Neuronal stem cell (in vitro differentiated cells): ENCODE results near the gene SIGLEC9.

Source experiments
- DNase-seq: peaks from one replicate; pipeline ENCODE4 v3.0.0-alpha.2; 2013; ENCODE audit warnings: low spot score
- H2AFZ ChIP-seq: one replicate; pipeline ENCODE4 v1.6.1; 2013; ENCODE audit warnings: mild to moderate bottlenecking, low read length, inconsistent platforms
- H2AK5ac ChIP-seq: 2 replicates; pipeline ENCODE4 v1.6.1; 2013; ENCODE audit warnings: low read depth, mild to moderate bottlenecking, inconsistent platforms, low read length, moderate library complexity, mixed read lengths
- H2BK120ac ChIP-seq: 2 replicates; pipeline ENCODE4 v1.6.1; 2013; ENCODE audit warnings: low read depth, mild to moderate bottlenecking, inconsistent platforms, low read length, moderate library complexity, mixed read lengths
- H2BK12ac ChIP-seq: one replicate; pipeline ENCODE4 v1.6.1; 2013; ENCODE audit warnings: low read length, inconsistent platforms
- H2BK15ac ChIP-seq: 2 replicates; pipeline ENCODE4 v1.6.1; 2013; ENCODE audit warnings: mild to moderate bottlenecking, low read length, inconsistent platforms, mixed read lengths
- H2BK5ac ChIP-seq: one replicate; pipeline ENCODE4 v1.6.1; 2013; ENCODE audit warnings: inconsistent platforms, mild to moderate bottlenecking, low read length, moderate library complexity
- H3K14ac ChIP-seq: one replicate; pipeline ENCODE4 v1.6.1; 2013; ENCODE audit warnings: low read length, inconsistent platforms
- H3K18ac ChIP-seq: 2 replicates; pipeline ENCODE4 v1.6.1; 2013; ENCODE audit warnings: low read length, inconsistent platforms
- H3K23ac ChIP-seq: 2 replicates; pipeline ENCODE4 v1.6.1; 2013; ENCODE audit warnings: low read depth, mild to moderate bottlenecking, mixed read lengths, low read length, inconsistent platforms; ENCODE audit not compliant: poor library complexity
- H3K27ac ChIP-seq: replicated peaks from 3 replicates; pipeline ENCODE4 v1.5.1; 2013; ENCODE audit warnings: low read length, inconsistent platforms
- H3K27me3 ChIP-seq, 3 experiments: 2 replicates each; pipeline ENCODE4 v1.6.1; 2013; ENCODE audit warnings: low read length in 3 of 3, mild to moderate bottlenecking in 2 of 3, inconsistent platforms in 1 of 3, low read depth in 1 of 3, mixed read lengths in 1 of 3, moderate library complexity in 1 of 3; ENCODE audit not compliant: control insufficient read depth in 3 of 3, insufficient read depth in 3 of 3
- H3K36me3 ChIP-seq, 2 donors: replicated peaks in 1 of 2; 2 replicates each; pipeline ENCODE4 v1.6.1; 2013; ENCODE audit warnings: low read length in 2 of 2; ENCODE audit not compliant: control insufficient read depth in 2 of 2, insufficient read depth in 2 of 2
- H3K4ac ChIP-seq: 2 replicates; pipeline ENCODE4 v1.6.1; 2013; ENCODE audit warnings: inconsistent platforms, mild to moderate bottlenecking, low read length, moderate library complexity
- H3K4me1 ChIP-seq, 2 donors: 1 replicate in 1 of 2; 2 replicates in 1 of 2; pipeline ENCODE4 v1.6.1; 2013; ENCODE audit warnings: low read length in 2 of 2, low read depth in 1 of 2; ENCODE audit not compliant: control insufficient read depth in 2 of 2, insufficient read depth in 1 of 2
- H3K4me2 ChIP-seq: one replicate; pipeline ENCODE4 v1.6.1; 2013; ENCODE audit warnings: mild to moderate bottlenecking, low read length, inconsistent platforms; ENCODE audit not compliant: insufficient read depth, poor library complexity, severe bottlenecking
- H3K4me3 ChIP-seq, 2 donors: 2 replicates each; pipeline ENCODE4 v1.5.1; 2013; ENCODE audit warnings: low read length in 2 of 2, mild to moderate bottlenecking in 2 of 2, inconsistent platforms in 1 of 2, moderate library complexity in 1 of 2
- H3K79me1 ChIP-seq: one replicate; pipeline ENCODE4 v1.6.1; 2013; ENCODE audit warnings: low read depth, mild to moderate bottlenecking, inconsistent platforms, low read length, moderate library complexity
- H3K9ac ChIP-seq: one replicate; pipeline ENCODE4 v1.6.1; 2013; ENCODE audit warnings: mild to moderate bottlenecking, low read depth, low read length, inconsistent platforms; ENCODE audit not compliant: poor library complexity
- H3K9me3 ChIP-seq, 2 donors: replicated peaks in 1 of 2; 2 replicates each; pipeline versions ENCODE3 to v1.6.1; 2013; ENCODE audit warnings: low read length in 2 of 2, mild to moderate bottlenecking in 2 of 2, inconsistent platforms in 1 of 2, low read depth in 1 of 2, mixed read lengths in 1 of 2, moderate library complexity in 1 of 2; ENCODE audit not compliant: control insufficient read depth in 2 of 2, insufficient read depth in 1 of 2
- H4K8ac ChIP-seq: one replicate; pipeline ENCODE4 v1.6.1; 2013; ENCODE audit warnings: low read depth, mild to moderate bottlenecking, inconsistent platforms, low read length, moderate library complexity
- H4K91ac ChIP-seq: one replicate; pipeline ENCODE4 v1.6.1; 2013; ENCODE audit warnings: low read length, low read depth, mild to moderate bottlenecking, inconsistent platforms; ENCODE audit not compliant: poor library complexity
- WGBS, 2 donors: extraction: QIAGEN DNeasy Blood & Tissue Kit; methylation state at CpG; one replicate each; pipeline ENCODE4 v1.1.7; 2013; ENCODE audit warnings: missing lambda C conversion rate in 2 of 2, mixed read lengths in 1 of 2; ENCODE audit not compliant: insufficient read length in 2 of 2, insufficient replicate concordance in 1 of 2; ENCODE audit errors: extremely low coverage in 2 of 2; 5-methylcytosine and 5-hydroxymethylcytosine counted together

The SIGLEC9 gene

DNA sequence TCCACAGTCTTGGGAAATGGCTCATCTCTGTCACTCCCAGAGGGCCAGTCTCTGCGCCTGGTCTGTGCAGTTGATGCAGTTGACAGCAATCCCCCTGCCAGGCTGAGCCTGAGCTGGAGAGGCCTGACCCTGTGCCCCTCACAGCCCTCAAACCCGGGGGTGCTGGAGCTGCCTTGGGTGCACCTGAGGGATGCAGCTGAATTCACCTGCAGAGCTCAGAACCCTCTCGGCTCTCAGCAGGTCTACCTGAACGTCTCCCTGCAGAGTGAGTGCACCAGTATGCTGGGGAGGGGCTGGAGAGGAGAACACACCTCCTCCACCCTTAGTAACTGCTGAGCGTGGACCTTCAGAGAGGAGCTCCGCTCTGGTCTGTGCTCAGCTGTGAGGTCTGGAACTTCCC lies 2.3 kb downstream of the SIGLEC9 start:
- H3K36me3 ChIP-seq, result no peaks in the 10 kb centered on the region
- no CpG with 5 or more reads among the region's 6 CpGs for WGBS, 2 donors
- H3K23ac ChIP-seq, result no peak overlapping the region
- no peak overlapping the region for H2AFZ ChIP-seq
- peak overlapping the region; percentile 16 for H3K9ac ChIP-seq
- no peaks in the 10 kb centered on the region for H3K9me3 ChIP-seq
- peak overlapping the region; percentile 19 for H3K18ac ChIP-seq
- H4K91ac ChIP-seq, result no peak overlapping the region
- H2BK5ac ChIP-seq, result no peak overlapping the region
- H3K14ac ChIP-seq, result no peak overlapping the region
- H2BK120ac ChIP-seq, result no peak overlapping the region
- peak overlapping the region; percentile 31 for H3K4ac ChIP-seq
- H2BK15ac ChIP-seq, result peak overlapping the region; percentile 24
- no peak overlapping the region for H3K4me2 ChIP-seq
- H2BK12ac ChIP-seq, result no peak overlapping the region
- DNase-seq, result no peak
- H3K27me3 ChIP-seq, result peaks cover 0 to 20% (median 0%) of the 10 kb centered on the region in 3 experiments
- peak overlapping the region; percentile 76 for H2AK5ac ChIP-seq
- H4K8ac ChIP-seq, result no peak overlapping the region
- no peak overlapping the region for H3K4me3 ChIP-seq
- no peaks in the 10 kb centered on the region for H3K79me1 ChIP-seq
- H3K27ac ChIP-seq, result no peak overlapping the region
- peaks cover under 1 to 2% of the 10 kb centered on the region in 2 donors for H3K4me1 ChIP-seq

DNA sequence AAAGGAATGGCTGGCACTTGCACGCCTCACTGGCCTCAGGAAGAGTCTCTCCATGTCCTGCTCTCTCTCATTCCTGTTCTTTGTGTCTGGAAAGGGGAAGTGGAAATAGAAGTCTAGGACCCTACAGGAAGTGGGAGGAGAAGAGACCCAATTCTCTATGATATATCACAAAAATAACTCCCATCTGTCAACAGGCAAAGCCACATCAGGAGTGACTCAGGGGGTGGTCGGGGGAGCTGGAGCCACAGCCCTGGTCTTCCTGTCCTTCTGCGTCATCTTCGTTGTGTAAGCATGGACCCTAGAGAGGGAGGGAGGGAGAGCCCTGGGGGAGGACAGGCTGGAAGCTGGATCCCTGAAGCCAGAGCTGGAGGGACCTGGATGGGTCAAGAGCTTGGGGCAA lies 3.0 kb downstream of the SIGLEC9 start:
- no peak for DNase-seq
- Histone ChIP-seq H3K79me1 (no peaks in the 10 kb centered on the region), H3K4me3 (no peak overlapping the region), H3K23ac (no peak overlapping the region), H2BK120ac (no peak overlapping the region), H3K9ac (no peak overlapping the region), H3K27ac (no peak overlapping the region), H2AK5ac (no peak overlapping the region), H3K14ac (no peak overlapping the region), H3K36me3 (no peaks in the 10 kb centered on the region), H3K4me1 (peaks cover under 1 to 4% of the 10 kb centered on the region in 2 donors), H2AFZ (no peak overlapping the region), H3K18ac (no peak overlapping the region), H3K27me3 (peaks cover 0 to 20% (median 0%) of the 10 kb centered on the region in 3 experiments), H4K91ac (no peak overlapping the region), H2BK15ac (no peak overlapping the region), H2BK5ac (no peak overlapping the region), H3K4ac (no peak overlapping the region), H2BK12ac (no peak overlapping the region), H3K9me3 (no peaks in the 10 kb centered on the region), H3K4me2 (no peak overlapping the region), H4K8ac (no peak overlapping the region)
- no CpG with 5 or more reads among the region's 4 CpGs for WGBS, 2 donors

DNA sequence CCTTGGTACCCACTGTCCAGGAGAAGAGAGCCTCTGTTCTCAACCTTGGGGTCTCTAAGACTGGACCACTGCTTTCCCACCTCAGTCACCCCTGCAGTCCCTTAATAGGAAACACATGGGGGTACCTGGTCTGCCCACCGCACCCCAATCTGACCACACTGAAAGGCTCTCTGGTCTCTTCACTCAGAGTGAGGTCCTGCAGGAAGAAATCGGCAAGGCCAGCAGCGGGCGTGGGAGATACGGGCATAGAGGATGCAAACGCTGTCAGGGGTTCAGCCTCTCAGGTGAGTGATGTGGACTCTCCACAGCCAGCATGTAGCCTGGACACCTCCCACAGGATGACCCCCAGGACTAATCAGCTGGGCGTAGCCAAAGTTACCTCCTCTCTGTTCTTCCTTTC lies 3.5 kb downstream of the SIGLEC9 start:
- Histone ChIP-seq H2AK5ac (no peak overlapping the region), H3K9me3 (no peaks in the 10 kb centered on the region), H3K23ac (no peak overlapping the region), H2AFZ (no peak overlapping the region), H3K36me3 (no peaks in the 10 kb centered on the region), H3K4me1 (peaks cover 0 to 4% of the 10 kb centered on the region in 2 donors), H2BK120ac (no peak overlapping the region), H2BK12ac (no peak overlapping the region), H4K91ac (no peak overlapping the region), H4K8ac (no peak overlapping the region), H3K9ac (no peak overlapping the region), H3K27me3 (peaks cover 0 to 20% (median 0%) of the 10 kb centered on the region in 3 experiments), H3K4me2 (no peak overlapping the region), H3K4ac (no peak overlapping the region), H2BK5ac (no peak overlapping the region), H3K79me1 (no peaks in the 10 kb centered on the region), H3K14ac (no peak overlapping the region), H3K27ac (no peak overlapping the region), H3K4me3 (no peak overlapping the region), H3K18ac (no peak overlapping the region), H2BK15ac (no peak overlapping the region)
- no peak for DNase-seq
- WGBS, 2 donors, result no CpG with 5 or more reads among the region's 7 CpGs

DNA sequence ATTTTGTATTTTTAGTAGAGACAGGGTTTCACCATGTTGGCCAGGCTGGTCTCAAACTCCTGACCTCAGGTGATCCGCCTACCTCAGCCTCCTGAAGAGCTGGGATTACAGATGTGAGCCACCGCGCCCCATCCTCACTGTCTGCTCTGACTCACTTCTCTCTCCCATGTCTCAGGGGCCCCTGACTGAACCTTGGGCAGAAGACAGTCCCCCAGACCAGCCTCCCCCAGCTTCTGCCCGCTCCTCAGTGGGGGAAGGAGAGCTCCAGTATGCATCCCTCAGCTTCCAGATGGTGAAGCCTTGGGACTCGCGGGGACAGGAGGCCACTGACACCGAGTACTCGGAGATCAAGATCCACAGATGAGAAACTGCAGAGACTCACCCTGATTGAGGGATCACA lies 5.0 kb downstream of the SIGLEC9 start:
- Histone ChIP-seq H3K36me3 (no peaks in the 10 kb centered on the region), H3K27me3 (peaks cover 0 to 20% (median 0%) of the 10 kb centered on the region in 3 experiments), H4K8ac (no peak overlapping the region), H3K23ac (no peak overlapping the region), H3K18ac (no peak overlapping the region), H2BK15ac (no peak overlapping the region), H2AK5ac (no peak overlapping the region), H2AFZ (no peak overlapping the region), H2BK120ac (no peak overlapping the region), H3K4me2 (no peak overlapping the region), H3K9ac (no peak overlapping the region), H2BK12ac (no peak overlapping the region), H4K91ac (no peak overlapping the region), H3K9me3 (no peaks in the 10 kb centered on the region), H3K79me1 (no peaks in the 10 kb centered on the region), H2BK5ac (no peak overlapping the region), H3K27ac (no peak overlapping the region), H3K4me3 (no peak overlapping the region), H3K14ac (no peak overlapping the region), H3K4ac (no peak overlapping the region), H3K4me1 (peaks cover 0 to 4% of the 10 kb centered on the region in 2 donors)
- DNase-seq, result no peak
- no CpG with 5 or more reads among the region's 8 CpGs for WGBS, 2 donors
